ENCODE data around the gene EIF3L.

Gene EIF3L

DNA sequence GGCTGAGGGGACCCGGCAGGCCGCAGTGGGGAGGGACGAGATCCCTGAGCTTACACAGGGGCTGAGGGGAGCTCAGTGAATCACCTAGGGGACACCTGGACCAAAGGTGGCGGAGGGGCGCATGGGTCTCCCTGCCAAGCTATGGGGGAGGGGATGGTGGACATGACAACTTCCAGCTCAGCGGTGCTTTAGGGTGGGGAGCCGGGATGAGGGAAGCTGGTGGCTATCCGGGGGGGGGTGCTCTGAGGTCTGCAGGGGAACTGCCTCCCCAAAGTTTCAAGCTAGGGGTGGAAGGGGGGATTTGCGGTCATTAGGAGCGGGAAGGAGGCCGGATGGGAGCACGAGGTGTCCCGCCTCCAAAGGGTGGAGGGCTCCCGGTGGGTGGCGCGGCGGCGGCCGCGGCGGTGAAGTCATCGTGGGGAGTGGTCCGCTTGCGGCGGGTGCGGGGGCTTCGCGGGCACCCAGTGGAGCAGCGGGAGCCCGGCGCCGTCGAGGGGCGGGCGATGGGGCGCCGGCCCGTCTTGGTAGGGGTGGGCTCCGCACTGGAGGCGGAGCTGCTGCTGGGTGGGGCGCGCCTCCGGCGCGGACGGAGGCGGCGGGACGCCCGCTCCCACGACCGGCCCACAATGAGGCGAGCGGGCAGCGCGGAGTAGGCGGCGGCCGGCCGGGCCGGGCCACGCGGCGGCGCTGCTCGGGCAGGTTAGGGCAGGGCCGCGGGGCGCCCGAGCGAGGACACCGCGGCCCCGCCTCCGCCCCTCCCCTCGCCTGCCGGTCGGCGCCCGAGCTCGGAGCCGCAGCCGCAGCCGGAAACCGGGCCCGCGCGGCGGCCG is 56.5 kb downstream of the EIF3L start, which contains the start of gene MICALL1:
Gene MICALL1, plus strand, starts transcription at position 764 of the 830 bp plus-strand sequence. CDS start 126 bp downstream, outside the sequence.
- peak; percentile 67 for DNase-seq (ENCODE audit: low spot score)

DNA sequence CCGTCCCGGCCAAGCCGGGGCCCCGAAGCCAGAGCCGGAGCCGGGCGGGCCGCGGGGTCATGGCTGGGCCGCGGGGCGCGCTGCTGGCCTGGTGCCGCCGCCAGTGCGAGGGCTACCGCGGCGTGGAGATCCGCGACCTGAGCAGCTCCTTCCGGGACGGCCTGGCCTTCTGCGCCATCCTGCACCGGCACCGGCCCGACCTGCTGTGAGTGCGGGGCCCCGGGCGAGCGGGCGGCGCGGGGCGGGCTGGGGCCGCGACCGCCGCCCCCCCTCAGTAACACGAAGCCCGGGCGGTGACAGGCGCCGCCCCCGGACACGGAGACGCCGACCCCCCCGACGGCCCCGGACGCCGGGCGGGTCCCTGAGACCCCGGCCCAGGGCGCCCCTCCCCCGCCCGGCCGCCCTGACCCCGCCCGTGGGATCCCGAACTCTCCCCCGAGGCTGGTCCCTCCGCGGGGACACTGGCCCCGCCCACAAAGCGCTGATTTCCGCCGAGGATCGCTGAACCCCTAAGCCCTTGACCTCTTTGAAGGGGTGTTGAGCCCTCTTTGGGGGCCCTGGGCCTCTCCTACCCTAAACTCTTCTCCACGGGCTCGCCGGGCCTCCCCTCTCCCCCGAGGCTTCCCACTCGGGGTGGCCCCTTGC is 57.3 kb downstream of the EIF3L start:
- no peak for DNase-seq (ENCODE audit: low spot score)

DNA sequence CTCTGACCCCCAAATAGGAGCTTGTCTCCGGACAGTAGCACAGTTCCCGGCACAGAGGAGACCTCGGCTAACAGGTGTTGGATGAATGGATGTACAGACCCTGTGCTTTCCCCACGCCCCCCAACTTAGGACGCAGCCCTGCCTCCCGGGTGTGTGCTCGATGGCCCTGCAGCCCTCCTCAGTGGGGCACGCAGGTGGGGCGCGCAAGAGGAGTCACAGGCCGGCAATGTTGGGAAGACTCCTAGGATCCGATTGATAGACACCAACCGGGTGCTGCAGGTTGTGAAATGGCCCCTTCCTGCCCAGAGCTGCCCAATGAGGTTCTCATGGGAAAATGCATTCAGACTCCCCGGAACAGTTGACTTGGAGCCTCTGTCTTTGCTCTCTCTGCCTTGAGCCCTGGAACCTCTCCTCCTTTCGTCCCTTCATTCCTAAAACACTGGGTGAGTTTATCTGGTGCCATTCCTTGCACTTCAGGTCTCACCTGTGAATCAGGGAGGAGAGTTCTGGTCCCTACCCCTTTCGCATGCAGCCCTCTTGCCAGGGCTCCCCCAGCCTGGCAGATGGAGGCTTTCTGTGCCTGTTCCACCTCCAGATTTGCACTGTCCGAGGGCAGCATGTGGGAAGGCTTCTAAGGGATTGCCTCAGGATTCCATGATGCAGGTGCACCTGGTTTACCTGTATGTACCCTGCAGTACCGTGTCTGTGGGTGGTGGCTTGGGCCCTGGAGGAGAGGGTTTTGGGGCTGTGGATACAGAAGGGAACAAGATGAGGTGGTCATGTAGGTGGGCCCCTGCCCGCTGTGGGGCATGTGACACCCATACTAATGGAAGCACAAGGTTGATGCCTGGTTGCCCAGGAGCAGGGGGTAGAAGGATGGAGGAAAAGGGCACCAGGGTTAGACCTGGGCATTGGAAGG is 58.1 kb downstream of the EIF3L start:
- no peak for DNase-seq (ENCODE audit: low spot score)

DNA sequence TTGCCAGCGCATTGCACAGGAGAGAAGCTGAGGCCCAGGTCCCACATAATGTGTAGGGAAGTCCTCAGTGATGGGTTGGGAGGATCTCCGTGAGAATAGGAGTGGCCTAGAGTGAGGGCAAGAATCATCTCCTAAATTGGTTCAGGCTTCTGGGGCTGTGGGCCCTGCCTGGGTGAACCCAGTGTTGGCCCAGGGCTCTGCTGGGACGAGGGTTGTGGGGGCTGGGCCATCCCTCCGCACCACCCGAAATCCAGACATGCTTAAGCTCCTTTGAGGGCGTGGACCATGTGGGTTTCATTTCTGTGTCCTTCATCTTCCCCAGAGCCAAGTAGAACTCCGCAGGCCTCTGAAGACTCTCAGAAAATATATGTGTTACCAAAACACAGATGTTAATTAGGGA is 60.5 kb downstream of the EIF3L start:
- DNase-seq (ENCODE audit: low spot score), result no peak

DNA sequence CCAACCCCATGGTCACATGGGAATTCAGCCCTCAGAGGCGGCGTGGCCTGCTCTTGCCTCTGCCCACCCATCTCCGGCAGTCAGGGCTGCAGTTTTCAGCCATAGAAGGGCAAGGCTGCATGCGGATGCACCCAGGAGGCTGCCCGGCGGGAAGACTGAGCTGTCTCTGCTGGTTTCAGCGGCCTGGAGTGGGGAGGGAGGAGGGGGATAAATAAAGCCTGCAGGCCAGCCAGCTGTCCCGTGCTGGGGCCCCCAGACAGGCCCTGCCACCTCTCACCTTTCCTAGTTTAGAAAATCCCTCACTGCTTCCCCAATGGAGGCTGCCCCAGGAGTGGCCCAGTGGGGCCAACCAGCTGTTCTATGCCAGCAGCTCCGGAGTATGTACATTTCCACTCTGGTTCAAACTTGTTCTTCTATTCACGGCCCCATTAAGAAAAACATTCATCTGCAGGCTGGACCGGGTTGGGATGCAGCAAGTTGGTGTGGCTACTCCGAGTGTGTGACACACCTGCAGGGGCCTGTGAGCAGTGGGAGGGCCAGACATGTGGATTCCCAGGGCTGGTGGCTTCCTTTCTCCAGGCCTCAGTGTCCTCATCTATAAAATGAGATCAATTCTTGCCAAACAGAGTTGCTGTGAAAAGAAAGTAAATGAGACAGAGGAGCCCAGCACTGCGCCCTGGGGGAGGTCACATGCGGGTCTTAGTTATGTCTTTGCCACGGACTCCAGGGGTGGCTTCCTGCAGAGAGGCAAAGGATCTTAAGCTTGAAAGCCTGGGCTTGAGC is 61.9 kb downstream of the EIF3L start:
- no peak for DNase-seq (ENCODE audit: low spot score)

DNA sequence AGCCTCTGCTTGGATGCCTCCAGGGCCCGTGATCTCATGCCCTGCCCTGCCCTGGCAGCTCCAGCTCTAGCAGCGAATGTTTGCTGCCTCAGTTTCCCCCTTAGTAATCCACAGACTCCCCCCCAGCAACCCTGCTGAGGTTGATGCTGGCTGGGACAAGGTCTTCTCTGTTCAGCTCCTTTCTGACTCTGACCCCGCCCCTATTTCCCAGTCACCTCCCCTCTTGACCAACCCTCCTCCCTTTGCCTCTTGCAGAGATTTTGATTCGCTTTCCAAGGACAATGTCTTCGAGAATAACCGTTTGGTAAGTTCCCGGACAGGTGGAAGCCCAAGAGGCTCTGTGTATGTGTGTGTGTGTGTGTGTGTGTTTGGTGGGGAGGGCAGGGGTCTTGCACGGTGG is 62.5 kb downstream of the EIF3L start:
- DNase-seq (ENCODE audit: low spot score), result no peak

DNA sequence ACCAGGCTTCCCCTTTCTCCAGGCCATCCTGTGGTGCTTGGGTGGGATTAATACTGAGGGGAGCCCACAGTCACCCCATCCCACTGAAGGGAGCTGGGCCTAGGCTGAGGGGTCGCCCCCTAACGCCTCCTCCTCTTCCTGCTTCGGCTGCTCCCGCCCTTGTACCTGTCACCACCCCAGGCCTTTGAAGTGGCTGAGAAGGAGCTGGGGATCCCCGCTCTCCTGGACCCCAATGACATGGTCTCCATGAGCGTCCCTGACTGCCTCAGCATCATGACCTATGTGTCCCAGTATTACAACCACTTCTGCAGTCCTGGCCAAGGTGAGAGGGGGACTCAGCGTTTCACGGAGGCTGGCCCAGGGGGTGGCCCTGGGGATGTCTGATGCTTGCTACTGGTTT is 63.0 kb downstream of the EIF3L start:
- DNase-seq (ENCODE audit: low spot score), result no peak

DNA sequence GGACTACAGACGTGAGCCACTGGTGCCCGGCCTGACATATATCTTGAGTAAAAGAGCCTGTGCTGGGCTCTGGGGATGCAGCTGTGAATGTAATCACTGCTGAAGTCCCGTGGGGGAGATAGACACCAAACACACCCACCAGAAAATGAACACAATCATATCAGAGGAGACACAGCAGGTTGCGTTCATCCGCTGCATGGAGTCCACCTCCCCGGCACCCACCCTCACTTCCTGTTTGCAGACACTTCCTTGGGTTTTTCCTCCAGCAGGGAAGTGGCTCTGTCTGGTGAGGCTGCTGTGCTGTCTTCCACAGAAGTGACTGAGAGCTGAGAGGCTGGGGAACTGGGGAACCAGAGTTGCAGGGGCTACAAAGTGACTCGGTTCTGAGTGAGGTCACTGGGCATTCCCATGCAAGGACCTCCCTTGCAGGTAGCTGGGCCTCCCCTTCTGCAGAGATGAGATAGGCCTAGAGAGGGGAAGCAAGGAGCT is 64.1 kb downstream of the EIF3L start:
- DNase-seq (ENCODE audit: low spot score), result no peak

DNA sequence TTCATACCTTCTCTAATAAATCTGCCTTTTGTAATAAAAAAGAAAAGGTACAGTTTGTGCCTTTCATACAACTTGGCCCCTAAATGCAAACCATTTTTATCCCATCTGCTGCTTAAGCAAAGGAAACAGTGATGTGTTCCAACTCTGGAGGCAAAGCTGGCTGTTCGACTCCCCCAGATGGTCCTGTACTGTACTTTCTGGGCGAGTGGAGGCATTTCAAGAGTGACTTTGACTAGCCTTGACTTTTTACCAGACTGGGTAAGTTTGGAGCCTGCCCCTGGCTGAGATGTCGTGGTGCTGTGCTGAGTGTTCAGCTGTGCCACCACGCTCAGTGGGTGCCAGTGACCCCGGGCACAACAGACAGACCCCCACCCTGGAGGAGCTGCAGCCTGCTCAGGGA is 67.1 kb downstream of the EIF3L start:
- DNase-seq (ENCODE audit: low spot score), result no peak

DNA sequence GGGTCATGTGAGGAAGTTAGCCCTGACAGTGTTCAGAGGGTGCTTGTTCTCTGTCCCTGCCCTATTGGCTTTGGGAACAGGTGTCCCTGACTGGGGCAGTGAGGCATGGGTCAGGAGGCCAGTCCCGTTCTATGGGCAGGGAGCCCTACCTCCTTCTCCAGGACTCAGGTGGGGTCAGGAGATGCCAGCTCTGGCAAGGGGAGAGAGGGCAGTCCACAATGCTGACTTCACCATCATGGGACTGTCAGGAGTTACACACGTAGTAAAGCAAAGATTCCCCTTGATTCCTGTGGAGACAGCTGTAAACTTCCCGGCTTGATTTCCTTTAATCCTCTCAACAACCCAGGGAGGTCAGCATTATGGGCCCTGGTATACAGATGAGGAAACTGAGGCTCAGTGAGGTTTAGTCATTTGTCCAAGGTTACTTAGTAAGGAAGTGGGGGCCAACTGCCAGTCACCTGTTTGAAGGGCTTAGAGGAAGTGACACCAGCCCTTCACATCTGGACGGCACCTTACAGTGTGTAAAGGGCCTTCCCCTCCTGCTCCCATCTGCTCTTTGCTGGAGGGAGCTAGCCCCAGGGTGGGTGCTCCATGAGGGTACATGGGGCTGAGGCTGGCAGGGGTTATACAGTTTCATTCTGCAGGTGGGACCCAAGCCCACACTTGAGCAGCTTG is 68.8 kb downstream of the EIF3L start:
- no peak for DNase-seq (ENCODE audit: low spot score)

DNA sequence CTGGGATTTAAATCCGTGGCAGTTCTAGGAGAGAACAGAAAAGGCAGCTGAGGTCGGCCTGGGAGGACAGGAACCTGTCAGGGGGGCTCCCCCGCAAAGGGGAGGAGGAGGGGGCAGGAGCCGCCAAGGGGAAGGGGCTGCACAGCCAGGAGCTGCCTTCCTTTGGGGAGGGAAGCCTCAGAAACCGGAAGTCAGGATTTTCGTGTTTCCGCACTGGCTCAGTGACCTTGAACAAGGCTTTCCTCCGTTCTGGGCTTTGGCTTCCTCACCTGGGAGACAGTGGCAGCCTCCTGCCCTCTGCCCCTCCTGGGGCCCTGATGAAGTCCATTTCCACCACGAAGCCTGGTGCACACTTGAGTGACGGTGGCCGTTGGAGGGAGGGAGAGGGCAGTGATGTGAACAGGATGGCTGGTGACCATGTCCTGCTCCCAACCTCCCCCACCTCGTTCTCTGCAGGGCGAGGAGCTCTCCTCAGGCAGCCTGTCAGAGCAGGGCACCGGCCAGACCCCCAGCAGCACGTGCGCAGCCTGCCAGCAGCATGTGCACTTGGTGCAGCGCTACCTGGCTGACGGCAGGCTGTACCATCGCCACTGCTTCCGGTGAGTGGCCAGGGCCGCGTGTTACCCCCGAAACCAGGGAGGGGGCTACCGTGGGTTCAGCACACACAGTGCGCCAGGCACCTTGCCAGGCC is 69.5 kb downstream of the EIF3L start:
- no peak for DNase-seq (ENCODE audit: low spot score)

DNA sequence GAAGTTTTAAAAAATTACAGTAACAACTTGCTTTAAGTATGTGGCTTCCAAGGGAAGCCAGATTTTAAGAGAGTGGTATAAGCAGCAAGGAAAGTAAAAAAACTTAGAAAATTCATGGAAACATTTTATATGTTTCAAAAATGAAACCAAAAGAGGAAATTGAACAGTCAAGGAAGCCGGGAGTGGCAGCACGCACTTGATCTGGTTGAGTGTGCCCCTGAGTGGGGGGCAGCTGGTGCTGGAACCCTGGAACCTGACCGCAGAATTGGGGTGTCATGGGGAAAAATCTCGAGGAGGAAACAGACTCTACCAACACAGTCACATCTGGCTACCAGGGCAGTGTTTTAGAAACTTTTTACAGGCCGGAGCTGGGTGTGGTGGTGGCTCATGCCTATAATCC is 70.9 kb downstream of the EIF3L start:
- DNase-seq (ENCODE audit: low spot score), result no peak

DNA sequence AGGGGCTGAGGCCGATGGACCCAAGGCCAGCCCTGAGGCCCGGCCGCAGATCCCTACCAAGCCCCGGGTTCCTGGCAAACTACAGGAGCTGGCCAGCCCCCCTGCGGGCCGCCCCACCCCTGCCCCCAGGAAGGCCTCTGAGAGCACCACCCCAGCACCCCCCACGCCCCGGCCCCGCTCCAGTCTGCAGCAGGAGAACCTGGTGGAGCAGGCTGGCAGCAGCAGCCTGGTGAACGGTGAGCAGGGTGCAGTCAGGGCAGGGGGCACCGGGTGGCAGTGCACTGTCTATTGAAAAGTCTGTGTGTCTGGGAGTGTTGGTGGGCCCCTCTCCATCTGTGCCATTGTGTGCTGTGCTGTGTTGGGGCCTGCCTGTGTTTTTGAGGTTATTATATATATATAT is 73.0 kb downstream of the EIF3L start:
- no peak for DNase-seq (ENCODE audit: low spot score)

DNA sequence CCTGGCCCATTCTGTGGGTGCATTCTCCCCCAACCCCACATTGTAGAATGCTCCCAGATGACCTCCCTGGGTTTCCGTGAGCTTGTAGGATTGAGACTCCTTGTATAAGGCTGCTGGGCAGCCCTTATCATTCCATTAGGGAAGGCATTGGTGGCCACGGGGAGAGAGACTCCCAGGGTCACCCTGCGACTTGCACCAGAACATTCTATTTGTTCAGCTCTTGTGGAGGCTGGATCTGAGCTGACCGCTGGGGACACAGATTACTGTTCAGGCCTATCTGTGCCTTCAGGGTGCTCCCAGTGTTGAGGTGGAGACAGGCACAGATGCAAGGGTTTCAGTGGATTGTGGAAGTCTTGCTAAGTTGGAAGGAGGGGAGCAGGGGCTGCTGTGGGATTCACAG is 74.7 kb downstream of the EIF3L start:
- DNase-seq (ENCODE audit: low spot score), result no peak

DNA sequence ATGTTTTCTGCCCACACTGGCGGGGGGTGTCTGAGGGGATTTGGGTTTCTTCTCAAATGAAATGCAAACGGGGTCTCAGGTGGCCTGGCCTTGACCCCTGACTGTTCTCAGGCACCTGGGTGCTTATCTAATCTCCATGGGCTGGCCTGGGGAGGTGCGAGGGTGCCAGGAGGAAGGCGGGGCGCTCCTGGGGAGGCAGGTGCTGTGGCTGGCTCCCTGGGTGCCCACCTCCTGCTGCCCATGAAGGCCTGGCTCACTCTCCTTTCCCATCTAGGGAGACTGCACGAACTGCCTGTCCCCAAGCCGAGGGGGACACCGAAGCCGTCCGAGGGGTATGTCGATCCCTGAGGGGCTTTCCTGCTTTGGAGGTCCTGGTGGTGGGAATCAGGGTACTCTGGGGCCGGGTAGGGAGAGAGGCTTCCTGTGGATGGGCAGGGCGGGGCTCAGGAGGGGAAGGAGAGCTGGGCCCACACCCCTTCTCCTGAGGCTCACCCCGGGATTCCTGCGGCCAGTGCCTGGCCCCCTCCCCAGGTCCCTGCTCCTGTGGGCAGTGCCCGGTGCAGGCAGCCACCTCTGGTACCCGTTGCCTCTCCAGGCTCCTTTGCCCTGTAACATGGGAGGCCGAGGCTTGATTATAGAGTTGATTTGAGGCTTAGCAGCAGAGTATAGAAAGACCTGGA is 75.3 kb downstream of the EIF3L start:
- no peak for DNase-seq (ENCODE audit: low spot score)

DNA sequence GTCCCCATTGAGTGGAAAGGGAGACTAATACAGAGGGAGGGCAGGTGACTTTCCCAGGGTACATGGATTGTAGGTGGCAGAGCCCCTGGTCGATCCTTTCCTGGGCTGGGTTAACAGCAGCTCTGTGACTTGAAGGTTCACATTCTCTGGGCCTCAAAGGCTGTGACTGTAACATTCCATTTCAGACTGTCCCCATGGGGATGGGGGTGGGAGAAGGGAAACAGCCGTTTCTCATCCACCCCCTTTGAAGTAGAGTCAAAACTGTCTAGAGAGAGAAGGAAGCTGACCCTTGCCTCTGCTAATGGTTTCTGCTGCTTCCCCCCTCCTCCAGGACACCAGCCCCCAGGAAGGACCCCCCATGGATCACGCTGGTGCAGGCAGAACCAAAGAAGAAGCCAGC is 76.1 kb downstream of the EIF3L start:
- DNase-seq (ENCODE audit: low spot score), result no peak

DNA sequence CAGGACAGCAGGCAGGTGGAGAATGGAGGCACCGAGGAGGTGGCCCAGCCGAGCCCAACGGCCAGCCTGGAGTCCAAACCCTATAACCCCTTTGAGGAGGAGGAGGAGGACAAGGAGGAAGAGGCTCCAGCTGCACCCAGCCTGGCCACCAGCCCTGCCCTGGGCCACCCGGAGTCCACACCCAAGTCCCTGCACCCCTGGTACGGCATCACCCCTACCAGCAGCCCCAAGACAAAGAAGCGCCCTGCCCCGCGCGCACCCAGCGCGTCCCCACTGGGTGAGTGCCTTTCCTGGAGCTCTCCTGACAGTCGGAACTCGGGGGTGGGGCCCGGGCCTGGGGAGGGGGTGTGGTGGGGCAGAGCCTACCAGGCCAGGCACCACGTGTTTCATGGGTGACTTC is 76.5 kb downstream of the EIF3L start:
- DNase-seq (ENCODE audit: low spot score), result no peak

DNA sequence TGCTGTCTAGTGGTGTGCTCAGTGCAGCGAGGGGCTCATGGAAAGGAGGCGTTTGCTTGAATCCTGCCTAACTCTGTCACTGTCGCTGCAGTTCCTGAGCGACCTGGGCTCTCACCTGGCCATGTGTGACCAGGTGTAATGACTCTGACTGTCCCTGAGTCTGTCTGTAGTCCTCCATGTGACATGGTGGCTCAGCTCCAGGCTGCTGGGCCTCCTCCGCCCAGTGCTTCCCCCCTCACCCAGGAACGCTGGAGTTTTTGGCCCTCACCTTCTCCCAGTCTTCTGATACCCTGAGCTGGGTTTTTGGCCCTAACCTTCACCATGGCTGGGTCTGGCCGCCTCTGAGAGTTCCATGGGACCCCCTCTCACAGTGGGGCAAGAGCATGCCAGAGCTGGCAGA is 77.1 kb downstream of the EIF3L start:
- no peak for DNase-seq (ENCODE audit: low spot score)

DNA sequence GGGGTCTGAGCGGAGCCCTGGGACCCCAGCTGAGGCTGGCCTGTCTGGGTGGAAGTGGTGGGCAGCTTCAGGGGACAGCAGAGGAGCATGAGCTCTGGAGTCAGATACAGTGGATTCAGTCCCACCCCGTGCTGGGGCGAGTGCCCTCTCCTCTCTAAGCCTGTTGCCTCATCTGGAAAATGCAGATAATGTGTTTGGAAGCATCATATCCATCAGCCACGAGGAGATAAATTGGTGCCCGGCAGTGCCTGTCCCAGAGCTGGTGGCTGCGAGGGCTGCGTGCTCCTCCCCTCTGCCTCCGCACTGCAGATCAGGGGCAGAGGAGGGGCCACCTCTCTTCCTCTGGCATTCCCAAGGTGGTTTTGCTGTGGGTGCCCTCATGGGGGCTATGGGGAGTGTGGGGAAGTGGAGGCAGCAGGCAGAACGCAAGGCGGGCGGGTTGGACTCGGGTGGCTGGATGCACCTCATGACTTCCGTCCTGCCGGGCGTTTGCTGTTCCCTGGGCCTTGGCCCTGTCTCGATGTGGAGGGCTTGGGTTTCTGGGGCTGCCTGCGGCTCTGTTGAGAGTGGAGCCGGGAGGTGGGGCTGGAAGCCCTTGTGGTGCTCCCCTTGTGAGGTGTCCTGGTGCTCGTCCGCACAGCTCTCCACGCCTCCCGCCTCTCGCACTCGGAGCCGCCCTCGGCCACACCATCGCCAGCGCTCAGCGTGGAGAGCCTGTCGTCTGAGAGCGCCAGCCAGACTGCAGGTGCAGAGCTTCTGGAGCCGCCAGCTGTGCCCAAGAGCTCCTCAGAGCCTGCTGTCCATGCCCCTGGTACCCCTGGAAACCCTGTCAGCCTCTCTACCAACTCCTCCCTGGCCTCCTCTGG is 77.8 kb downstream of the EIF3L start:
- DNase-seq (ENCODE audit: low spot score), result no peak
